IMR-90 (cell line): ENCODE data around the gene CAMTA1. TPM values are rescaled to one million over a fixed set of nuclear protein-coding genes. Genes with fewer than 3 reads are reported as not detected.
A peak's percentile ranks its signal among the peaks of the same experiment; 100 is the strongest.

Experiments
- ATAC-seq: fragments of 200-7000 bp; cut with Tn5 transposase; 2 replicates; pipeline ENCODE4 v1.9.1; 2020; ENCODE audit warnings: low read depth, mild to moderate bottlenecking, moderate library complexity
- BruUV-seq: library from RNA; stranded (reverse); fragments of 400-500 nt; replicated peaks from 2 replicates; lab custom pipeline; 2021; lab: Mats Ljungman, UMichigan
- CTCF ChIA-PET: fragments of 300-600 bp; formaldehyde crosslinking; extraction: SDS; loops from one replicate; lab custom pipeline; 2021; ENCODE audit warnings: antibody characterized with exemption; lab: Yijun Ruan, JAX
- POLR2A ChIA-PET: fragments of 300-600 bp; sonication (Branson Sonifier 250); formaldehyde crosslinking; loops from one replicate; lab custom pipeline; 2022; ENCODE audit warnings: antibody characterized with exemption; ENCODE audit not compliant: unreplicated experiment; lab: Charles Lee
- DNase-seq: peaks from one replicate; pipeline ENCODE4 v3.0.0; 2013
- H2AFZ ChIP-seq: replicated peaks from 2 replicates; pipeline ENCODE3; 2013; ENCODE audit warnings: low read length, mild to moderate bottlenecking; ENCODE audit not compliant: poor library complexity
- H2AK5ac ChIP-seq: 2 replicates; pipeline ENCODE4 v1.6.1; 2013; ENCODE audit warnings: low read depth, low read length, inconsistent platforms
- H2AK9ac ChIP-seq: replicated peaks from 2 replicates; pipeline ENCODE3; 2013; ENCODE audit warnings: mild to moderate bottlenecking, low read depth, low read length, moderate library complexity; ENCODE audit not compliant: poor library complexity
- H2BK120ac ChIP-seq: 2 replicates; pipeline ENCODE4 v1.6.1; 2013; ENCODE audit warnings: low read depth, low read length, inconsistent platforms
- H2BK15ac ChIP-seq: 3 replicates; pipeline ENCODE4 v1.6.1; 2013; ENCODE audit warnings: low read depth, low read length, inconsistent platforms
- H2BK20ac ChIP-seq: 2 replicates; pipeline ENCODE4 v1.6.1; 2013; ENCODE audit warnings: low read depth, mild to moderate bottlenecking, inconsistent platforms, low read length, moderate library complexity
- H2BK5ac ChIP-seq: 2 replicates; pipeline ENCODE4 v1.6.1; 2013; ENCODE audit warnings: mild to moderate bottlenecking, low read depth, low read length, inconsistent platforms; ENCODE audit not compliant: poor library complexity, severe bottlenecking
- H3K14ac ChIP-seq: replicated peaks from 2 replicates; pipeline ENCODE4 v1.6.1; 2013; ENCODE audit warnings: low read depth, low read length, inconsistent platforms
- H3K18ac ChIP-seq: 2 replicates; pipeline ENCODE4 v1.6.1; 2013; ENCODE audit warnings: low read depth, low read length, control low read depth
- H3K23ac ChIP-seq: 2 replicates; pipeline ENCODE4 v1.6.1; 2013; ENCODE audit warnings: low read depth, low read length, inconsistent platforms
- H3K27ac ChIP-seq: 2 replicates; pipeline ENCODE4 v1.5.1; 2013; ENCODE audit warnings: mild to moderate bottlenecking, control low read depth, low read length; ENCODE audit not compliant: insufficient read depth
- H3K27me3 ChIP-seq: 2 replicates; pipeline ENCODE4 v1.6.1; 2013; ENCODE audit warnings: low read length; ENCODE audit not compliant: control insufficient read depth, insufficient read depth
- H3K36me3 ChIP-seq: 2 replicates; pipeline ENCODE4 v1.6.1; 2013; ENCODE audit warnings: low read length, mixed read lengths; ENCODE audit not compliant: control insufficient read depth, insufficient read depth
- H3K4ac ChIP-seq: 2 replicates; pipeline ENCODE4 v1.6.1; 2013; ENCODE audit warnings: low read depth, low read length, inconsistent platforms
- H3K4me1 ChIP-seq: 2 replicates; pipeline ENCODE4 v1.6.1; 2013; ENCODE audit warnings: low read length, mixed read lengths; ENCODE audit not compliant: control insufficient read depth, insufficient read depth
- H3K4me2 ChIP-seq: 2 replicates; pipeline ENCODE4 v1.6.1; 2013; ENCODE audit warnings: low read depth, mild to moderate bottlenecking, control low read depth, low read length, moderate library complexity
- H3K4me3 ChIP-seq: 2 replicates; pipeline ENCODE4 v1.5.1; 2013; ENCODE audit warnings: low read depth, mild to moderate bottlenecking, control low read depth, low read length, moderate library complexity; ENCODE audit not compliant: insufficient read depth
- H3K56ac ChIP-seq: 2 replicates; pipeline ENCODE4 v1.6.1; 2013; ENCODE audit warnings: low read length, inconsistent platforms; ENCODE audit not compliant: insufficient read depth; ENCODE audit errors: extremely low read depth
- H3K79me1 ChIP-seq, 2 experiments: 2 replicates each; pipeline ENCODE4 v1.6.1; 2013; ENCODE audit warnings: low read length in 2 of 2, inconsistent platforms in 1 of 2, low read depth in 1 of 2
- H3K9ac ChIP-seq: 2 replicates; pipeline ENCODE4 v1.6.1; 2013; ENCODE audit warnings: low read depth, low read length, control low read depth
- H3K9me1 ChIP-seq: 2 replicates; pipeline ENCODE4 v1.6.1; 2013; ENCODE audit warnings: low read length, inconsistent platforms; ENCODE audit not compliant: insufficient read depth
- H3K9me3 ChIP-seq: 2 replicates; pipeline ENCODE4 v1.6.1; 2013; ENCODE audit warnings: low read length; ENCODE audit not compliant: control insufficient read depth, insufficient read depth
- H4K20me1 ChIP-seq: 2 replicates; pipeline ENCODE4 v1.6.1; 2013; ENCODE audit warnings: low read length, inconsistent platforms; ENCODE audit not compliant: insufficient read depth
- H4K5ac ChIP-seq: 2 replicates; pipeline ENCODE4 v1.6.1; 2013; ENCODE audit warnings: mild to moderate bottlenecking, low read depth, low read length, control low read depth
- H4K8ac ChIP-seq, 2 experiments: 2 replicates each; pipeline ENCODE4 v1.6.1; 2013; ENCODE audit warnings: low read depth in 2 of 2, low read length in 2 of 2, control low read depth in 1 of 2, inconsistent platforms in 1 of 2
- H4K91ac ChIP-seq: 2 replicates; pipeline ENCODE4 v1.6.1; 2013; ENCODE audit warnings: low read depth, low read length, inconsistent platforms; ENCODE audit not compliant: insufficient read depth
- BHLHE40 ChIP-seq: fragments of 150-350 bp; IDR thresholded peaks from 2 replicates; pipeline ENCODE4 v1.6.1; 2016; ENCODE audit warnings: mild to moderate bottlenecking, low read depth, low read length
- CEBPB ChIP-seq: IDR thresholded peaks from 2 replicates; pipeline ENCODE4 v1.6.1; 2012; ENCODE audit warnings: low read depth, low read length, improper control_type of control experiment
- CHD1 ChIP-seq: IDR thresholded peaks from 2 replicates; pipeline ENCODE4 v1.6.1; 2012; ENCODE audit warnings: low read depth, low read length, improper control_type of control experiment
- CTCF ChIP-seq: conservative IDR thresholded peaks from 2 replicates; pipeline ENCODE4 v1.5.1; 2012; ENCODE audit warnings: mild to moderate bottlenecking, low read depth, low read length, improper control_type of control experiment
- FOS ChIP-seq: fragments of 150-350 bp; IDR thresholded peaks from 2 replicates; pipeline ENCODE4 v1.6.1; 2016; ENCODE audit warnings: low read depth, low read length
- MAFK ChIP-seq: IDR thresholded peaks from 2 replicates; pipeline ENCODE4 v1.6.1; 2012; ENCODE audit warnings: low read depth, low read length, improper control_type of control experiment
- MAZ ChIP-seq: IDR thresholded peaks from 2 replicates; pipeline ENCODE4 v1.6.1; 2012; ENCODE audit warnings: low read depth, mild to moderate bottlenecking, low read length, improper control_type of control experiment, moderate library complexity, borderline replicate concordance
- MXI1 ChIP-seq: IDR thresholded peaks from 2 replicates; pipeline ENCODE4 v1.6.1; 2012; ENCODE audit warnings: low read depth, mild to moderate bottlenecking, low read length, moderate library complexity, borderline replicate concordance
- NFE2L2 ChIP-seq: fragments of 150-350 bp; IDR thresholded peaks from 2 replicates; pipeline ENCODE4 v1.6.1; 2016; ENCODE audit warnings: low read depth, mild to moderate bottlenecking, low read length
- POLR2A ChIP-seq: IDR thresholded peaks from 2 replicates; pipeline ENCODE4 v1.6.1; 2012; ENCODE audit warnings: mild to moderate bottlenecking, low read depth, low read length
- RAD21 ChIP-seq: IDR thresholded peaks from 2 replicates; pipeline ENCODE4 v1.6.1; 2012; ENCODE audit warnings: low read length, improper control_type of control experiment
- RCOR1 ChIP-seq: IDR thresholded peaks from 2 replicates; pipeline ENCODE4 v1.6.1; 2012; ENCODE audit warnings: mild to moderate bottlenecking, low read length, improper control_type of control experiment; ENCODE audit not compliant: insufficient replicate concordance
- RFX5 ChIP-seq: IDR thresholded peaks from 2 replicates; pipeline ENCODE4 v1.8.0; 2012; ENCODE audit warnings: low read depth, mild to moderate bottlenecking, low read length, moderate library complexity
- SMC3 ChIP-seq: fragments of 150-350 bp; IDR thresholded peaks from 2 replicates; pipeline ENCODE4 v1.6.1; 2016; ENCODE audit warnings: low read depth, mild to moderate bottlenecking, antibody characterized with exemption, low read length, moderate library complexity
- USF2 ChIP-seq: fragments of 150-350 bp; IDR thresholded peaks from 2 replicates; pipeline ENCODE4 v1.6.1; 2017; ENCODE audit warnings: mild to moderate bottlenecking, antibody characterized with exemption, low read length, low read depth
- WGBS, 2 experiments: methylation state at CpG; one replicate each; pipeline versions ENCODE4 v1.1.5 to v1.1.7; 2013; ENCODE audit warnings: missing lambda C conversion rate in 2 of 2; ENCODE audit not compliant: insufficient read length in 1 of 2; ENCODE audit errors: extremely low coverage in 2 of 2; 5-methylcytosine and 5-hydroxymethylcytosine counted together
- dilution Hi-C: fragments of 300-500 bp; cut with HindIII; formaldehyde crosslinking; loops from one replicate; pipeline ENCODE4 v1.14.3; 2018; ENCODE audit warnings: low sequenced_read_pairs; ENCODE audit not compliant: unreplicated experiment
- in situ Hi-C: fragments of 300-500 bp; cut with MboI; formaldehyde crosslinking; loops from 3 replicates; pipeline ENCODE4 v1.14.3; 2019; ENCODE audit warnings: low sequenced_read_pairs, inconsistent platforms, mixed read lengths
- intact Hi-C: fragments of 100-400 bp; cut with micrococcal nuclease; formaldehyde crosslinking; loops from 2 replicates; pipeline ENCODE4 v1.10.0; 2022
- polyA plus RNA-seq, 3 experiments: library from polyadenylated mRNA; depleted of rRNA; stranded (reverse); fragments of >200 nt; gene quantifications; 2 replicates each; pipeline ENCODE4 v1.2.3, GENCODE V29; 2012; ENCODE audit warnings: low replicate concordance in 1 of 3
- total RNA-seq: library from RNA; depleted of rRNA; stranded (reverse); fragments of >200 nt; gene quantifications from 2 replicates; pipeline ENCODE4 v1.2.3, GENCODE V29; 2012
- TF ChIP-seq, protein P1 (sequence below): fragments of 150-350 bp; IDR thresholded peaks from 2 replicates; pipeline ENCODE4 v1.6.1; 2016; ENCODE audit warnings: low read depth, mild to moderate bottlenecking, low read length, moderate library complexity, borderline replicate concordance

The CAMTA1 gene
- total and polyA plus RNA-seq, 2 of the 4 experiments (the other 2 are of a cell fraction), result 35.5 to 74.3 TPM

DNA sequence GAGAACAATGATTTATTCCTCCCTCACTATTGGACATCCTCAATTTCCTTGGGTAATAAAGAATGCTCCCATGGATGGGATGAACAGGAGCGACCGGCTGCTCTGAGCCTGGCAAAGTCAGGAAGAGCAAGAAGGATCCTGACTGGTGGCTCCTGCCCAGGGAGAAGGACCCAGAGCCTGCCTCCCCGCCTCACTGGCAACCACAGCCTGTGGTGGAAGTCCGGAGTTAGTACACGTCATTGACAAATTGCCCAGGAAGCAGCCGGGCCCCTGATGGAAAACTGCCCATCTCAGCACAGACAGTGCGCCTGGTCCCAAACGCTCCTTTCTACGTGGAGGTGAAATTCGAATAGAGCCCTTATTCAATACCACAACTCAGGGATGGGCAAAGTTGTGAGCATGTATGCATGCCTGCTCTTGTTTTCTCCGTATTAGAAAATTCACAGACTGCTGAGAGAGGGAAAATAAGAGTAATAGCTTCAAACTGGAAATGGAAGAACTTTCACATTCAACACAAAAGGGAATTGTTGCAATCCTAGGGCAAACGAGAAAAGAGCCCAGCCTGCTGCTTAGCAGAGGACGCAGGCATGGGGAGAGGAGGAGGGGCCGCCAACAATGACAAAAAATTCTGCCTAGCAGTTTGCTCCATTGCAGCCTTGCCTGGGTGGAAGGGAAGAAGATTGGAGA, 588.8 kb downstream of the CAMTA1 start:
- POLR2A ChIA-PET, result no interaction called here
- Histone ChIP-seq H4K5ac (no peak overlapping the region), H3K36me3 (no peaks in the 10 kb centered on the region), H3K79me1 (no peaks in the 10 kb centered on the region), H3K4ac (no peak overlapping the region), H4K91ac (no peak overlapping the region), H2AK5ac (no peak overlapping the region), H3K9me3 (no peaks in the 10 kb centered on the region), H2AK9ac (no peak overlapping the region), H3K23ac (no peak overlapping the region), H2AFZ (no peak overlapping the region), H2BK20ac (no peak overlapping the region), H4K8ac (no peak overlapping the region), H3K9ac (no peak overlapping the region), H3K4me1 (peaks cover 4% of the 10 kb centered on the region; the same call in 1 of the 2 replicates), H3K14ac (no peak overlapping the region), H2BK15ac (no peak overlapping the region), H3K18ac (no peak overlapping the region), H2BK5ac (no peak overlapping the region), H3K56ac (no peak overlapping the region), H3K4me2 (no peak overlapping the region), H3K4me3 (no peak overlapping the region), H3K27ac (no peak overlapping the region), H3K27me3 (no peaks in the 10 kb centered on the region), H2BK120ac (no peak overlapping the region; the same call in 1 of the 2 replicates), H4K20me1 (no peaks in the 10 kb centered on the region), H3K9me1 (no peaks in the 10 kb centered on the region)
- ATAC-seq (no peak), DNase-seq (peak; percentile 15)
- intact Hi-C loops (no loop called here), in situ Hi-C loops (no loop called here), dilution Hi-C loops (no loop called here)
- no CpG with 5 or more reads among the region's 14 CpGs for WGBS, 2 experiments
- no peak for TF ChIP-seq RAD21
- no peak for TF ChIP-seq NFE2L2
- TF ChIP-seq MAFK, result no peak
- no peak for TF ChIP-seq FOS
- no peak for TF ChIP-seq POLR2A
- no peak for TF ChIP-seq SMC3
- no peak for TF ChIP-seq BHLHE40
- no peak for TF ChIP-seq RCOR1
- TF ChIP-seq, protein P1, sequence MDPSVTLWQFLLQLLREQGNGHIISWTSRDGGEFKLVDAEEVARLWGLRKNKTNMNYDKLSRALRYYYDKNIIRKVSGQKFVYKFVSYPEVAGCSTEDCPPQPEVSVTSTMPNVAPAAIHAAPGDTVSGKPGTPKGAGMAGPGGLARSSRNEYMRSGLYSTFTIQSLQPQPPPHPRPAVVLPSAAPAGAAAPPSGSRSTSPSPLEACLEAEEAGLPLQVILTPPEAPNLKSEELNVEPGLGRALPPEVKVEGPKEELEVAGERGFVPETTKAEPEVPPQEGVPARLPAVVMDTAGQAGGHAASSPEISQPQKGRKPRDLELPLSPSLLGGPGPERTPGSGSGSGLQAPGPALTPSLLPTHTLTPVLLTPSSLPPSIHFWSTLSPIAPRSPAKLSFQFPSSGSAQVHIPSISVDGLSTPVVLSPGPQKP, result no peak
- TF ChIP-seq RFX5, result no peak
- TF ChIP-seq MXI1, result no peak
- TF ChIP-seq USF2, result no peak
- TF ChIP-seq CEBPB, result no peak
- no peak for TF ChIP-seq MAZ
- no peak for TF ChIP-seq CTCF
- TF ChIP-seq CHD1, result no peak
- no TSS peak for BruUV-seq
- CTCF ChIA-PET, result no interaction called here
